Measurements from ENCODE around the gene ZNF205. TPM values are rescaled to one million over a fixed set of nuclear protein-coding genes. Genes with fewer than 3 reads are reported as not detected.
A peak's percentile ranks its signal among the peaks of the same experiment; 100 is the strongest.

The ZNF205 gene
- total and polyA plus RNA-seq, 2 of the 8 experiments (the other 6 are each of a cell fraction or from before 2014, with no cell fraction given) = 19.1 to 19.9 TPM

DNA sequence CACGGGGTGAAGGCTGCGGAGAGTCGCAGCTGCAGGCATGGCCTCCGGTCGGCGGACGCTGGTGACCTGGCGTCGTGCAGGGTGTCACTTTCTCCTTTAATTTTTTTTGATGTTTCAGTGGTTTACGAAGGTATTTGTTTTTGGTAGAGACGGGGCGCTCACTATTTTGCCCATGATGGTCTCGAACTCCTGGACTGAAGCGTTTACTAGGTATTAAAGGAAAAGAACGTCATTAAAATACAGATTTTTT lies 39.6 kb downstream of the ZNF205 start:
- Histone ChIP-seq H4K8ac (ENCODE audit: extremely low read depth, insufficient read depth, low read length) (no peak overlapping the region), H3K4me2 (ENCODE audit: insufficient read depth in 1 of 2, low read depth in 2 of 2, low read length in 2 of 2) (peak overlapping the region; percentile 70 to 73), H3K36me3 (ENCODE audit: control insufficient read depth in 2 of 4, insufficient read depth in 4 of 4, low read length in 3 of 4) (no peaks in the 10 kb centered on the region), H4K91ac (replicated peaks; ENCODE audit: insufficient read length, low read length) (no peak overlapping the region), H3K9me3 (ENCODE audit: insufficient read depth in 2 of 2, low read depth in 1 of 2, low read length in 1 of 2) (no peaks in the 10 kb centered on the region), H2BK12ac (ENCODE audit: low read depth, low read length) (no peak overlapping the region), H3K18ac (ENCODE audit: extremely low read depth, low read length) (no peak overlapping the region), H2AK5ac (ENCODE audit: low read depth, low read length) (no peak overlapping the region), H3K4ac (replicated peaks; ENCODE audit: insufficient read length, low read depth, low read length) (no peak overlapping the region), H2BK15ac (ENCODE audit: low read length) (no peak overlapping the region), H4K20me1 (replicated peaks in 1 of 2; ENCODE audit: control insufficient read depth in 1 of 2, insufficient read depth in 2 of 2, low read length in 2 of 2) (peaks cover 0 to 2% of the 10 kb centered on the region in 2 experiments), H2BK120ac (replicated peaks; ENCODE audit: low read depth, low read length) (no peak overlapping the region), H2BK5ac (ENCODE audit: low read depth, low read length) (no peak overlapping the region), H3K9ac (replicated peaks in 1 of 4; ENCODE audit: extremely low read depth in 1 of 4, low read depth in 3 of 4, low read length in 3 of 4) (no peak overlapping the region), H3K23ac (ENCODE audit: insufficient read length) (no peak overlapping the region), H3K4me3 (ENCODE audit: extremely low read depth in 1 of 4, insufficient read depth in 2 of 4, low read depth in 3 of 4, low read length in 4 of 4) (peak overlapping the region; percentile 57 to 72 (median 70)), H3K56ac (replicated peaks; ENCODE audit: insufficient read length, low read depth, low read length) (no peak overlapping the region), H3K79me1 (ENCODE audit: low read depth, low read length) (no peaks in the 10 kb centered on the region), H3K14ac (ENCODE audit: insufficient read length) (no peak overlapping the region), H2AFZ (ENCODE audit: low read length) (no peak overlapping the region), H4K5ac (ENCODE audit: insufficient read length, low read depth, low read length) (no peak overlapping the region), H3K23me2 (ENCODE audit: low read depth, low read length) (peaks cover 12% of the 10 kb centered on the region; the same call in 1 of the 2 replicates), H3K27ac (ENCODE audit: low read depth, low read length) (no peak overlapping the region), H3K27me3 (replicated peaks in 1 of 4; ENCODE audit: control insufficient read depth in 3 of 4, extremely low read depth in 1 of 4, insufficient read depth in 3 of 4, low read length in 3 of 4) (peaks cover 0 to 18% (median 12%) of the 10 kb centered on the region in 4 experiments; a peak in 5 of 7 replicates), H3K4me1 (replicated peaks in 1 of 4; ENCODE audit: control insufficient read depth in 3 of 4, insufficient read depth in 4 of 4, low read length in 3 of 4) (peaks cover 0 to 5% (median 3%) of the 10 kb centered on the region in 4 experiments; a peak in 4 of 7 replicates), H3K79me2 (ENCODE audit: control insufficient read depth in 1 of 2, insufficient read depth in 2 of 2, low read length in 2 of 2) (no peaks in the 10 kb centered on the region), H2BK20ac (ENCODE audit: low read length) (no peak overlapping the region)
- no peak for FAIRE-seq
- WGBS, 2 experiments (ENCODE audit: extremely low coverage in 1 of 2, insufficient coverage in 1 of 2, insufficient read length in 1 of 2, insufficient replicate concordance in 2 of 2, low coverage in 1 of 2, low lambda C conversion rate in 2 of 2, missing lambda C conversion rate in 1 of 2) = 21% methylated on average over 15 of the region's 15 CpGs; no CpG with 5 or more reads in 1 of the 2 experiments
- DNase-seq (ENCODE audit: low read depth in 1 of 2, low spot score in 2 of 2) = no peak
- POLR2A ChIA-PET (ENCODE audit: partially characterized antibody) = interaction anchor here (0.9 to 8.6 kb wide), 6 partner anchors 17 to 82 kb away, joined by 3 to 69 read pairs (median 3); partner anchors contain the start of genes ZNF200, ZNF213 and ZSCAN10
- CTCF ChIA-PET (ENCODE audit: partially characterized antibody) = interaction anchor here (0.6 to 10.9 kb wide), 10 partner anchors 11 to 113 kb away, joined by 3 to 174 read pairs (median 4); partner anchors contain the start of gene ZNF213
- TF ChIP-seq, protein P1, sequence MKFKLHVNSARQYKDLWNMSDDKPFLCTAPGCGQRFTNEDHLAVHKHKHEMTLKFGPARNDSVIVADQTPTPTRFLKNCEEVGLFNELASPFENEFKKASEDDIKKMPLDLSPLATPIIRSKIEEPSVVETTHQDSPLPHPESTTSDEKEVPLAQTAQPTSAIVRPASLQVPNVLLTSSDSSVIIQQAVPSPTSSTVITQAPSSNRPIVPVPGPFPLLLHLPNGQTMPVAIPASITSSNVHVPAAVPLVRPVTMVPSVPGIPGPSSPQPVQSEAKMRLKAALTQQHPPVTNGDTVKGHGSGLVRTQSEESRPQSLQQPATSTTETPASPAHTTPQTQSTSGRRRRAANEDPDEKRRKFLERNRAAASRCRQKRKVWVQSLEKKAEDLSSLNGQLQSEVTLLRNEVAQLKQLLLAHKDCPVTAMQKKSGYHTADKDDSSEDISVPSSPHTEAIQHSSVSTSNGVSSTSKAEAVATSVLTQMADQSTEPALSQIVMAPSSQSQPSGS (IDR thresholded peaks at IDR 0.05; ENCODE audit: low read length) = no peak
- no peak for TF ChIP-seq TCF12 (IDR thresholded peaks at IDR 0.05; ENCODE audit: low read depth, low read length)
- no peak for TF ChIP-seq CHD1 (IDR thresholded peaks at IDR 0.05; ENCODE audit: low read depth, low read length)
- TF ChIP-seq, protein P2, sequence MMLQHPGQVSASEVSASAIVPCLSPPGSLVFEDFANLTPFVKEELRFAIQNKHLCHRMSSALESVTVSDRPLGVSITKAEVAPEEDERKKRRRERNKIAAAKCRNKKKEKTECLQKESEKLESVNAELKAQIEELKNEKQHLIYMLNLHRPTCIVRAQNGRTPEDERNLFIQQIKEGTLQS (IDR thresholded peaks at IDR 0.05; ENCODE audit: insufficient read depth, low read depth, low read length) = no peak
- TF ChIP-seq HDAC6 (IDR thresholded peaks at IDR 0.05; ENCODE audit: low read depth, low read length) = no peak
- no peak for TF ChIP-seq RFX5 (IDR thresholded peaks at IDR 0.05; ENCODE audit: borderline replicate concordance, low read depth, low read length)
- TF ChIP-seq FOSL1 (IDR thresholded peaks at IDR 0.05; ENCODE audit: insufficient read depth, low read depth, low read length) = no peak
- TF ChIP-seq MAFK (IDR thresholded peaks at IDR 0.05; ENCODE audit: low read depth, low read length) = no peak
- no peak for TF ChIP-seq SIN3A (conservative IDR thresholded peaks at IDR 0.05 in 1 of 2, IDR thresholded peaks at IDR 0.05 in 1 of 2; ENCODE audit: low read depth in 1 of 2, low read length in 2 of 2)
- no peak for TF ChIP-seq RBBP5 (IDR thresholded peaks at IDR 0.05; ENCODE audit: borderline replicate concordance, low read depth, low read length)
- TF ChIP-seq CREB1 (IDR thresholded peaks at IDR 0.05) = no peak
- no peak for TF ChIP-seq YY1 (IDR thresholded peaks at IDR 0.05; ENCODE audit: low read depth, low read length)
- TF ChIP-seq EGR1 (IDR thresholded peaks at IDR 0.05; ENCODE audit: borderline replicate concordance, low read depth, low read length) = no peak

All from H1 (cell line).